GM08714 (cell line): ENCODE results near the gene MCTP1.

Experiments used
- H3K4me3 ChIP-seq: fragments of 200-500 bp; sonication (Bioruptor generic); 2 replicates; pipeline ENCODE4 v1.5.1; 2014; ENCODE audit warnings: mild to moderate bottlenecking, low read length, inconsistent platforms
- ZNF274 ChIP-seq: IDR thresholded peaks from 2 replicates; pipeline ENCODE4 v1.6.1; 2012; ENCODE audit warnings: mild to moderate bottlenecking, low read depth, low read length

Gene MCTP1

GRCh38 chr5:94944160-94944559, 340.7 kb downstream of the MCTP1 start:
- no peak for TF ChIP-seq ZNF274
- no peak overlapping the region for H3K4me3 ChIP-seq

- TF ChIP-seq ZNF274 = no peak
- no peak overlapping the region for H3K4me3 ChIP-seq
These were observed 343.7 kb downstream of the MCTP1 start for GRCh38 chr5:94941122-94941755.

GRCh38 chr5:94932259-94932658, 352.6 kb downstream of the MCTP1 start:
- TF ChIP-seq ZNF274 = no peak

GRCh38 chr5:94928891-94929290, 356.0 kb downstream of the MCTP1 start:
- no peak for TF ChIP-seq ZNF274

More at GRCh38 chr5:94932259-94932658, 352.6 kb downstream of the MCTP1 start:
- no peak overlapping the region for H3K4me3 ChIP-seq

GRCh38 chr5:94920570-94920969, 364.3 kb downstream of the MCTP1 start:
- H3K4me3 ChIP-seq = no peak overlapping the region
- TF ChIP-seq ZNF274 = no peak

More at GRCh38 chr5:94928891-94929290, 356.0 kb downstream of the MCTP1 start:
- no peak overlapping the region for H3K4me3 ChIP-seq

- no peak for TF ChIP-seq ZNF274
- no peak overlapping the region for H3K4me3 ChIP-seq
These were observed 368.3 kb downstream of the MCTP1 start for GRCh38 chr5:94916619-94917018.

- H3K4me3 ChIP-seq = no peak overlapping the region
- TF ChIP-seq ZNF274 = no peak
These were observed 373.6 kb downstream of the MCTP1 start for GRCh38 chr5:94911276-94911675.

GRCh38 chr5:94910721-94911120, 374.2 kb downstream of the MCTP1 start:
- TF ChIP-seq ZNF274 = no peak
- no peak overlapping the region for H3K4me3 ChIP-seq

GRCh38 chr5:94908889-94909480, 375.9 kb downstream of the MCTP1 start:
- TF ChIP-seq ZNF274 = no peak
- no peak overlapping the region for H3K4me3 ChIP-seq

GRCh38 chr5:94906750-94907149, 378.1 kb downstream of the MCTP1 start:
- no peak for TF ChIP-seq ZNF274
- H3K4me3 ChIP-seq = no peak overlapping the region

GRCh38 chr5:94903726-94904125, 381.2 kb downstream of the MCTP1 start:
- no peak overlapping the region for H3K4me3 ChIP-seq
- TF ChIP-seq ZNF274 = no peak

GRCh38 chr5:94901191-94901979, 383.5 kb downstream of the MCTP1 start:
- no peak overlapping the region for H3K4me3 ChIP-seq
- no peak for TF ChIP-seq ZNF274

- no peak for TF ChIP-seq ZNF274
- H3K4me3 ChIP-seq = no peak overlapping the region
These were observed 384.8 kb downstream of the MCTP1 start for GRCh38 chr5:94900006-94900505.

- H3K4me3 ChIP-seq = no peak overlapping the region
- TF ChIP-seq ZNF274 = no peak
These were observed 391.3 kb downstream of the MCTP1 start for GRCh38 chr5:94893412-94894135.
